HFF-Myc (cell line): Measurements from ENCODE around the gene LEPR.
"Not testable (repeated sequence)": the region's sequence is repeated elsewhere in the genome, so short reads cannot be mapped to it uniquely, and the experiment has no call there.

Experiments used
- DNase-seq: peaks from one replicate; pipeline ENCODE4 v3.0.0-alpha.2; 2011; ENCODE audit warnings: low read depth; ENCODE audit errors: extremely low read depth
- H3K4me3 ChIP-seq: replicated peaks from 2 replicates; pipeline ENCODE4 v1.5.1; 2011; ENCODE audit warnings: low read depth, mild to moderate bottlenecking, control low read depth, low read length
- TF ChIP-seq, protein P1 (sequence below): IDR thresholded peaks from 2 replicates; pipeline ENCODE4 v1.5.1; 2012; ENCODE audit warnings: mild to moderate bottlenecking, low read depth, low read length, control low read depth; ENCODE audit errors: missing control alignments

The LEPR gene

DNA sequence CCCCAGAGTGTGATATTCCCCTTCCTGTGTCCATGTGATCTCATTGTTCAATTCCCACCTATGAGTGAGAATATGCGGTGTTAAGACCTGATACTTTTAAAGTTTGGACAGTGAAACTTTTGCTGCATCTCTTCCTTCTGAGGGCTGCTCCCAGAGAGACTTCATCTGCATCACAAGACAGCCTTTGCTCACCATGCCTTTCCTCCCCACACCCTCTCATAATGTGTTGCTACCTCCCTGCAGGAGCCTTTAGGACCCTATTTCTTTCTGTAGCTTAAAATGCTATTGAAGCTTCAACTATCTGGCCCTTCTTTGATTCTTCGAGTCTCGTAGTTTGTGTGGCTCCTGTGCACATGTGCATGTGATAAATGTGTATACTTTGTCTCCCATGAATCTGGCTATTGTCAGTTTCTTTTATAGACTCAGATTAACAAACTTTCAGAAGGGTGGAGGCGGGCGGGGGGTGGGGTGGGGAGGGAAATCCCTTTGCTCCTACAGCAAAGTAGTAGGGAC lies 23.7 kb downstream of the LEPR start:
- DNase-seq, result no peak
- H3K4me3 ChIP-seq, result no peak overlapping the region
- TF ChIP-seq, protein P1, sequence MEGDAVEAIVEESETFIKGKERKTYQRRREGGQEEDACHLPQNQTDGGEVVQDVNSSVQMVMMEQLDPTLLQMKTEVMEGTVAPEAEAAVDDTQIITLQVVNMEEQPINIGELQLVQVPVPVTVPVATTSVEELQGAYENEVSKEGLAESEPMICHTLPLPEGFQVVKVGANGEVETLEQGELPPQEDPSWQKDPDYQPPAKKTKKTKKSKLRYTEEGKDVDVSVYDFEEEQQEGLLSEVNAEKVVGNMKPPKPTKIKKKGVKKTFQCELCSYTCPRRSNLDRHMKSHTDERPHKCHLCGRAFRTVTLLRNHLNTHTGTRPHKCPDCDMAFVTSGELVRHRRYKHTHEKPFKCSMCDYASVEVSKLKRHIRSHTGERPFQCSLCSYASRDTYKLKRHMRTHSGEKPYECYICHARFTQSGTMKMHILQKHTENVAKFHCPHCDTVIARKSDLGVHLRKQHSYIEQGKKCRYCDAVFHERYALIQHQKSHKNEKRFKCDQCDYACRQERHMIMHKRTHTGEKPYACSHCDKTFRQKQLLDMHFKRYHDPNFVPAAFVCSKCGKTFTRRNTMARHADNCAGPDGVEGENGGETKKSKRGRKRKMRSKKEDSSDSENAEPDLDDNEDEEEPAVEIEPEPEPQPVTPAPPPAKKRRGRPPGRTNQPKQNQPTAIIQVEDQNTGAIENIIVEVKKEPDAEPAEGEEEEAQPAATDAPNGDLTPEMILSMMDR, result no peak

- H3K4me3 ChIP-seq, result no peak overlapping the region
- DNase-seq, result no peak
- TF ChIP-seq, protein P1, result no peak
Observed at GRCh38 chr1:65445837-65446236, 25.4 kb downstream of the LEPR start.

GRCh38 chr1:65449214-65449823 lies 28.9 kb downstream of the LEPR start:
- TF ChIP-seq, protein P1, result no peak
- H3K4me3 ChIP-seq, result no peak overlapping the region
- DNase-seq, result no peak

DNA sequence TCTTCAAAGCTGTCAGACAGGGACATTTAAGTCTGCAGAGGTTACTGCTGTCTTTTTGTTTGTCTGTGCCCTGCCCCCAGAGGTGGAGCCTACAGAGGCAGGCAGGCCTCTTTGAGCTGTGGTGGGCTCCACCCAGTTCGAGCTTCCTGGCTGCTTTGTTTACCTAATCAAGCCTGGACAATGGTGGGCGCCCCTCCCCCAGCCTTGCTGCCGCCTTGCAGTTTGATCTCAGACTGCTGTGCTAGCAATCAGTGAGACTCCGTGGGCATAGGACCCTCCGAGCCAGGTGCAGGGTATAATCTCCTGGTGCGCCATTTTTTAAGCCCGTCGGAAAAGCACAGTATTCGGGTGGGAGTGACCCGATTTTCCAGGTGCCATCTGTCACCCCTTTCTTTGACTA lies 35.2 kb downstream of the LEPR start:
- H3K4me3 ChIP-seq, DNase-seq: not testable (repeated sequence)

DNA sequence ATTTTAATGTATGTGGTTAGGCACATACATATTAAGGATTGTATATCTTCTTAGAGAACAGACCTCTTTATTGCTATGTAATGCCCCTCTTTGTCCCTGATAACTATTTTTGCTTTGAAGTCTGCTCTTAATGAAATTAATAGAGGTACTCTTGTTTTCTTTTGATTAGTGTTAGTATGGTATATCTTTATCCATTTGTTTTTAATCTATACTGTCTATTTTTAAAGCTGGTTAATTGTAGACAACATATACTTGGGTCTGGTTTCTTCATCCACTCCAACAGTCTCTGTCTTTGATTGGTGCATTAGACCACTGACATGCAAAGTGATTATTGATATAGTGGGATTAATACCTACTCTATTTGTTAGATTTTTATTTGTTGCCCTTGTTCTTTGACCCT lies 36.0 kb downstream of the LEPR start:
- no peak overlapping the region for H3K4me3 ChIP-seq
- TF ChIP-seq, protein P1, result no peak
- no peak for DNase-seq

DNA sequence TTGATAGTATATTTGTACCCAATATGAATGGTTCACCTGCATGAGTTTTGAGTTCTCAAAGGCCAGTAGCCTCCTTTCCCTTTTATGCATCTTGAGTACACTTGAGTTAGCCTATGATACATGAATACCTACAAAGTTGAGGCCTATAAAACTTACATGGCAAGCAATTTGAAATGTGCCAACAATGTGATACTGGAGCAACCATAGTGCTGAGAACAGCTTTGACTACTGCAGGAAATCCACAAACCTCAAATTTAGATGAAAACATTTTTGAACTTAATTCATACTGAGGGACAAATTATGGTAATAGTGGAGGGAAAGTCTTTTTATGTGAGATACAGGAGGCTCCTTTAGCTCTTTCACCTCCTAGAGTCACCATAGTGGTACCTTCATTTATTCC lies 37.4 kb downstream of the LEPR start:
- DNase-seq, result no peak
- TF ChIP-seq, protein P1, result no peak
- no peak overlapping the region for H3K4me3 ChIP-seq

DNA sequence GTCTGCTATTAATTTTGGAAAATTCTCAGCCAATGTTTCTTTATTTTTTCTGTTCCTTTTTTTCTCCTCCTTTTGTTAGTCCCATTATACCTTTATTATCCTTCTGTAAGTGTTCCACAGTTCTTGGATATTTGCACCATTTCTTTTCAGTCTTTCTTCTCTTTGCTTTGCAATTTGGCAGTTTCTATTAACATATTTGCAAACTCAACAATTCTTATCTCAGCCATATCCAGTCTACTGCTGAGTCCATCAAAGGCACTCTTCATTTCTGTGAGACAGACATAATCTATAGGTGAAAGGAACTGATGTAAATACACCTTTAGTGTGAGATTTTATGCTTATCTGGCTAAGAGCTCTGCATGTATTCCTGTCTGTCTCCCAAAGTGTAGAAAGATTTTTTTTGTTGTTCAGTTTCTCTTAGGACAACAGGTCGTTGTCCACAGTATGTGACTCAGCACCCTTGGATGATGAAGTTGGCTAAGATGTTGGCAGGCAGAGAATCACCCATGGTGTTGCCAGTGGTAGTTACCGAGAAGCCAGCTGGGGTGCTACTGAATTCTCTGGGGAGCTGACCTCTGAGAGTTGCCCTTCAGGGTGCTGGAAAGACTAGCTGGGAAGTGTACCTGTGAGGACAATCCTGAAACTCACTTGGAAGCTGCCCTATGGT lies 38.4 kb downstream of the LEPR start:
- TF ChIP-seq, protein P1, result no peak

More for the DNA sequence above, 38.4 kb downstream of the LEPR start:
- DNase-seq, result no peak
- no peak overlapping the region for H3K4me3 ChIP-seq
